Measurements from ENCODE around the gene SHROOM2.

Gene SHROOM2

GRCh38 chrX:9866633-9867032, 80.4 kb downstream of the SHROOM2 start:
- no peak for DNase-seq

GRCh38 chrX:9867226-9867625, 81.0 kb downstream of the SHROOM2 start:
- DNase-seq: no peak

GRCh38 chrX:9867753-9868152, 81.5 kb downstream of the SHROOM2 start:
- no peak for DNase-seq

- DNase-seq: no peak
These were observed 85.6 kb downstream of the SHROOM2 start for GRCh38 chrX:9871701-9872268.

- no peak for DNase-seq
These were observed 87.1 kb downstream of the SHROOM2 start for GRCh38 chrX:9873360-9873759.

- DNase-seq: peak; percentile 45
These were observed 87.7 kb downstream of the SHROOM2 start for GRCh38 chrX:9873952-9874351.

GRCh38 chrX:9874483-9874882, 88.3 kb downstream of the SHROOM2 start:
- DNase-seq: no peak

- no peak for DNase-seq
These were observed 89.6 kb downstream of the SHROOM2 start for GRCh38 chrX:9875801-9876200.

- DNase-seq: no peak
These were observed 90.0 kb downstream of the SHROOM2 start for GRCh38 chrX:9876201-9876600.

- DNase-seq: no peak
These were observed 92.1 kb downstream of the SHROOM2 start for GRCh38 chrX:9878146-9878820.

GRCh38 chrX:9880237-9880636, 94.0 kb downstream of the SHROOM2 start:
- DNase-seq: no peak

GRCh38 chrX:9880870-9881269, 94.6 kb downstream of the SHROOM2 start:
- no peak for DNase-seq

GRCh38 chrX:9882669-9883446, 96.6 kb downstream of the SHROOM2 start:
- DNase-seq: no peak

- DNase-seq: no peak
These were observed 98.0 kb downstream of the SHROOM2 start for GRCh38 chrX:9884031-9884779.

- DNase-seq: peak; percentile 39
These were observed 98.9 kb downstream of the SHROOM2 start for GRCh38 chrX:9885150-9885549.

- DNase-seq: no peak
These were observed 101.5 kb downstream of the SHROOM2 start for GRCh38 chrX:9887659-9888297.

- DNase-seq: no peak
These were observed 102.8 kb downstream of the SHROOM2 start for GRCh38 chrX:9888953-9889470.

- no peak for DNase-seq
These were observed 104.5 kb downstream of the SHROOM2 start for GRCh38 chrX:9890681-9891091.

GRCh38 chrX:9895225-9895912, 109.1 kb downstream of the SHROOM2 start:
- DNase-seq: no peak

- DNase-seq: no peak
These were observed 111.5 kb downstream of the SHROOM2 start for GRCh38 chrX:9897761-9898161.

- no peak for DNase-seq
These were observed 113.4 kb downstream of the SHROOM2 start for GRCh38 chrX:9899640-9900111.

- no peak for DNase-seq
These were observed 116.4 kb downstream of the SHROOM2 start for GRCh38 chrX:9902656-9903055.
